Neural progenitor cell (in vitro differentiated cells): ENCODE results near the gene TMEM62. TPM values are rescaled to one million over a fixed set of nuclear protein-coding genes. Genes with fewer than 3 reads are reported as not detected.
A peak's percentile ranks its signal among the peaks of the same experiment; 100 is the strongest.

Source experiments
- DNase-seq: peaks from one replicate; pipeline ENCODE4 v3.0.0-alpha.2; 2016; ENCODE audit warnings: low spot score
- H2AFZ ChIP-seq: fragments of 200-600 bp; sonication (generic); replicated peaks from 2 replicates; pipeline ENCODE4 v1.6.1; 2016; ENCODE audit warnings: antibody characterized with exemption
- H3F3A ChIP-seq: fragments of 200-600 bp; sonication (generic); 2 replicates; pipeline ENCODE4 v1.6.1; 2016; ENCODE audit warnings: antibody characterized with exemption, low read depth
- H3K27ac ChIP-seq: fragments of 200-600 bp; sonication (generic); 2 replicates; pipeline ENCODE4 v1.5.1; 2016; ENCODE audit warnings: mild to moderate bottlenecking
- H3K27me3 ChIP-seq: fragments of 200-600 bp; sonication (generic); 2 replicates; pipeline ENCODE4 v1.6.1; 2016; ENCODE audit warnings: mild to moderate bottlenecking, moderate library complexity
- H3K36me3 ChIP-seq: fragments of 200-600 bp; sonication (generic); 2 replicates; pipeline ENCODE4 v1.5.1; 2016
- H3K4me1 ChIP-seq: fragments of 200-600 bp; sonication (generic); 2 replicates; pipeline ENCODE4 v1.6.1; 2016; ENCODE audit warnings: mixed run types
- H3K4me2 ChIP-seq: fragments of 200-600 bp; sonication (generic); 2 replicates; pipeline ENCODE4 v1.6.1; 2016
- H3K4me3 ChIP-seq: fragments of 200-600 bp; sonication (generic); 2 replicates; pipeline ENCODE4 v1.5.1; 2016
- H3K79me2 ChIP-seq: fragments of 200-600 bp; sonication (generic); 2 replicates; pipeline ENCODE4 v1.6.1; 2016; ENCODE audit warnings: low read depth
- H3K9ac ChIP-seq: fragments of 200-600 bp; sonication (generic); 2 replicates; pipeline ENCODE4 v1.6.1; 2016
- H3K9me3 ChIP-seq: fragments of 200-600 bp; sonication (generic); 2 replicates; pipeline ENCODE4 v1.5.1; 2016; ENCODE audit warnings: low read depth
- H4K20me1 ChIP-seq: fragments of 200-600 bp; sonication (generic); 2 replicates; pipeline ENCODE4 v1.6.1; 2016; ENCODE audit warnings: low read depth
- H3K27ac Mint-ChIP-seq: 3 replicates; pipeline ENCODE4 v1.8.0; 2021; ENCODE audit warnings: mixed read lengths
- H3K27me3 Mint-ChIP-seq: 2 replicates; pipeline ENCODE4 v1.8.0; 2022; ENCODE audit warnings: low read depth, mild to moderate bottlenecking, inconsistent platforms, moderate library complexity, mixed read lengths; ENCODE audit not compliant: insufficient read depth
- H3K36me3 Mint-ChIP-seq: 3 replicates; pipeline ENCODE4 v1.8.0; 2021; ENCODE audit warnings: mixed read lengths
- H3K4me1 Mint-ChIP-seq: 3 replicates; pipeline ENCODE4 v1.8.0; 2021; ENCODE audit warnings: mixed read lengths
- H3K4me3 Mint-ChIP-seq: 3 replicates; pipeline ENCODE4 v1.8.0; 2021; ENCODE audit warnings: mild to moderate bottlenecking, moderate library complexity, mixed read lengths
- H3K9me3 Mint-ChIP-seq: 3 replicates; pipeline ENCODE4 v1.8.0; 2020; ENCODE audit warnings: mixed read lengths
- CTCF ChIP-seq: fragments of 200-600 bp; sonication (generic); IDR thresholded peaks from 2 replicates; pipeline ENCODE4 v1.5.1; 2017; ENCODE audit warnings: antibody characterized with exemption, mild to moderate bottlenecking
- EZH2 ChIP-seq: fragments of 200-600 bp; sonication (generic); IDR thresholded peaks from 2 replicates; pipeline ENCODE4 v1.6.1; 2017; ENCODE audit warnings: antibody characterized with exemption, mild to moderate bottlenecking, moderate library complexity
- EZH2phosphoT487 ChIP-seq: fragments of 200-600 bp; sonication (generic); IDR thresholded peaks from 2 replicates; pipeline ENCODE4 v1.6.1; 2017; ENCODE audit warnings: antibody characterized with exemption
- total RNA-seq: library from RNA; depleted of rRNA; stranded (reverse); fragments of >200 nt; gene quantifications from 2 replicates; pipeline ENCODE4 v1.2.3, GENCODE V29; 2015; ENCODE audit warnings: low replicate concordance

The TMEM62 gene
- total RNA-seq, 1 donor from 2014 or later = 11.9 TPM

- H3K27ac Mint-ChIP-seq = no peak overlapping the region
- Histone ChIP-seq H3K4me2 (peak overlapping the region; percentile 97), H3K4me1 (peaks cover 17% of the 10 kb centered on the region), H3K27ac (no peak overlapping the region), H3K9ac (peak overlapping the region; percentile 23), H3K27me3 (peaks cover 5% of the 10 kb centered on the region), H3K4me3 (peak overlapping the region; percentile 80), H4K20me1 (no peaks in the 10 kb centered on the region), H3K79me2 (peaks cover 69% of the 10 kb centered on the region), H3K36me3 (peaks cover 14% of the 10 kb centered on the region), H2AFZ (no peak overlapping the region), H3F3A (no peaks in the 10 kb centered on the region), H3K9me3 (no peaks in the 10 kb centered on the region)
- peaks cover 2% of the 10 kb centered on the region for H3K27me3 Mint-ChIP-seq
- no peak for DNase-seq
- no peak overlapping the region for H3K4me3 Mint-ChIP-seq
- TF ChIP-seq EZH2 (no peak), CTCF (no peak), EZH2phosphoT487 (no peak)
- H3K36me3 Mint-ChIP-seq = peaks cover 18% of the 10 kb centered on the region
- peaks cover 3% of the 10 kb centered on the region for H3K9me3 Mint-ChIP-seq
- peaks cover 17% of the 10 kb centered on the region for H3K4me1 Mint-ChIP-seq
These were observed 29.5 kb upstream of the TMEM62 start for GRCh38 chr15:43103907-43104306.

- TF ChIP-seq CTCF = no peak
- peaks cover 18% of the 10 kb centered on the region for H3K36me3 Mint-ChIP-seq
- H3K27me3 Mint-ChIP-seq = peaks cover 2% of the 10 kb centered on the region
- DNase-seq = peak; percentile 6
- no peak overlapping the region for H3K27ac ChIP-seq
- H3K4me1 ChIP-seq = peaks cover 17% of the 10 kb centered on the region
- peaks cover 63% of the 10 kb centered on the region for H3K79me2 ChIP-seq
- H3K4me1 Mint-ChIP-seq = peaks cover 17% of the 10 kb centered on the region
- H4K20me1 ChIP-seq = no peaks in the 10 kb centered on the region
- peaks cover 3% of the 10 kb centered on the region for H3K9me3 Mint-ChIP-seq
- peaks cover 14% of the 10 kb centered on the region for H3K36me3 ChIP-seq
- peaks cover 5% of the 10 kb centered on the region for H3K27me3 ChIP-seq
- H3K4me3 ChIP-seq = peak overlapping the region; percentile 80
- peak overlapping the region; percentile 75 for H3K4me3 Mint-ChIP-seq
- H2AFZ ChIP-seq = no peak overlapping the region
- no peaks in the 10 kb centered on the region for H3F3A ChIP-seq
- H3K4me2 ChIP-seq = peak overlapping the region; percentile 97
- H3K9me3 ChIP-seq = no peaks in the 10 kb centered on the region
- H3K9ac ChIP-seq = no peak overlapping the region
- H3K27ac Mint-ChIP-seq = no peak overlapping the region
These were observed 29.0 kb upstream of the TMEM62 start for GRCh38 chr15:43104426-43104825.

GRCh38 chr15:43105077-43105736 is 28.2 kb upstream of the TMEM62 start:
- no peak overlapping the region for H3K27ac ChIP-seq

More at GRCh38 chr15:43105077-43105736, 28.2 kb upstream of the TMEM62 start:
- Histone ChIP-seq H3K9ac (peak overlapping the region; percentile 73), H3K9me3 (no peaks in the 10 kb centered on the region), H3K27me3 (peaks cover 5% of the 10 kb centered on the region), H3K4me1 (peaks cover 17% of the 10 kb centered on the region), H3K4me2 (peak overlapping the region; percentile 97), H2AFZ (peak overlapping the region; percentile 91), H3K79me2 (peaks cover 56% of the 10 kb centered on the region), H4K20me1 (no peaks in the 10 kb centered on the region), H3K4me3 (peak overlapping the region; percentile 80), H3K36me3 (peaks cover 14% of the 10 kb centered on the region), H3F3A (no peaks in the 10 kb centered on the region)
- DNase-seq = peak; percentile 8
- H3K36me3 Mint-ChIP-seq = peaks cover 13% of the 10 kb centered on the region
- peak overlapping the region; percentile 78 for H3K27ac Mint-ChIP-seq
- H3K4me3 Mint-ChIP-seq = peak overlapping the region; percentile 92
- TF ChIP-seq EZH2phosphoT487 (no peak), EZH2 (no peak), CTCF (no peak)
- peaks cover 17% of the 10 kb centered on the region for H3K4me1 Mint-ChIP-seq
- H3K9me3 Mint-ChIP-seq = peaks cover 1% of the 10 kb centered on the region
- peaks cover 2% of the 10 kb centered on the region for H3K27me3 Mint-ChIP-seq
